GM04503 (cell line): ENCODE results near the gene ZNF813.
A peak's percentile ranks its signal among the peaks of the same experiment; 100 is the strongest.
"Not testable (repeated sequence)": the region's sequence is repeated elsewhere in the genome, so short reads cannot be mapped to it uniquely, and the experiment has no call there.

ENCODE experiments used
- DNase-seq: peaks from one replicate; pipeline ENCODE4 v3.0.0-alpha.2; 2012; ENCODE audit warnings: low read depth

ZNF813 gene

DNA sequence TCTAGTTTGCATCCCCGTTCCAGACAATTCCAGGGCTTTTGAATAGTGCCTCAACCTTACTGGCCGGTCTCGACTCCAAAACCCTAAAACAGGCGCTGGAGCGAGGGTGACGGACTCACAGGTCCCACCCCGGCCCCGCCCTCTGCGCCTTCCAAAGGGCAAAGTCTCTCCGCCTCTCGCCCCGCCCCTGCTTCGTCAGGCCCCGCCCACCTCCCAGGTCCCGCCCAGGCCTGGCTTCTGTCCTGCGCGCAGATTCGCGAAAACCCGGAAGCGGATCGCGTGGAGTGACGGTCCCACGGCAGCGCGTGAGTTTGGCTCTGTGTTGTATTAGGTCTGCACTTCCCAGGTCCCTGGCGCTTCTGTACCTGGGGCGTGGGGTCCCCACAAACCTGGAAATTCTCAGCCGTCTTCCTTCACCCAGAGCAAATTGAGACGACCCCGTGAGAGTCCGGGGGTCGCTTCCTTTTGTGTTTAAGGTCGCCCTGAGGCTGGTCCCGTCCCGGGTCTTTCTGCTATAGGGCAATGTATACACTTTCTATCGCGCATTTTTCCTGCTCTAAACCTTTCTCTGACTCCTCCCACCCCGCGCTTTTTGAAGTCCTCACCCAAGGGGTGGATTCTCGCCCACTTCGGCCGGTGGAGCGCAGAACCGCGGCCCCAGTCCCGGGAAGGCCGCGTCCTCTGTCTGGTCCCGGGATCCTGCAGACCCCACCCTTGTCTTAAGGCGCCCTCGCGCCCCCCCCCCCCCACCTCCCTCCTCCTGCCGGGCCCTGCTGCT, at the start of gene ZNF813:
TSS of gene ZNF813 (plus strand) at position 249 of the 778 bp plus-strand sequence. CDS start 16,090 bp downstream, outside the sequence.
- DNase-seq = peak; percentile 25

DNA sequence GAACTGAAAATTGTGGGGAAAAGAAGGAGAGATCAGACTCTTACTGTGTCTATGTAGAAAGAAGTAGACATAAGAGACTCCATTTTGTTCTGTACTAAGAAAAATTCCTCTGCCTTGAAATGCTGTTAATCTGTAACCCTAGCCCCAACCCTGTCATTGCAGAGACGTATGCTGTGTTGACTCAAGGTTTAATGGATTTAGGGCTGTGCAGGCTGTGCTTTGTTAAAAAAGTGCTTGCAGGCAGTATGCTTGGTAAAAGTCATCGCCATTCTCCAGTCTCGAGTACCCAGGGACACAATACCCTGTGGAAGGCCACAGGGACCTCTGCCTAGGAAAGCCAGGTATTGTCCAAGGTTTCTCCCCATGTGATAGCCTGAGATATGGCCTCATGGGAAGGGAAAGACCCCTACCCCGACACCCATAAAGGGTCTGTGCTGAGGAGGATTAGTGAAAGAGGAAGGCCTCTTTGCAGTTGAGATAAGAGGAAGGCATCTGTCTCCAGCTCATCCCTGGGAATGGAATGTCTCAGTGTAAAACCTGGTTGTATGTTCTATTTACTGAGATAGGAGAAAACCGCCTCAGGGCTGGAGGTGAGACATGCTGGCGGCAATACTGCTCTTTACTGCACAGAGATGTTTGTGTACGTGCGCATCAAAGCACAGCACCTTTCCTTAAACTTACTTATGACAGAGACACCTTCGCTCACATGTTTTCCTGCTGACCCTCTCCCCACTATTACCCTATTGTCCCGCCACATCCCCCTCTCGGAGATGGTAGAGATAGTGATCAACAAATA, 46.8 kb upstream of the ZNF813 start:
- DNase-seq = not testable (repeated sequence)

DNA sequence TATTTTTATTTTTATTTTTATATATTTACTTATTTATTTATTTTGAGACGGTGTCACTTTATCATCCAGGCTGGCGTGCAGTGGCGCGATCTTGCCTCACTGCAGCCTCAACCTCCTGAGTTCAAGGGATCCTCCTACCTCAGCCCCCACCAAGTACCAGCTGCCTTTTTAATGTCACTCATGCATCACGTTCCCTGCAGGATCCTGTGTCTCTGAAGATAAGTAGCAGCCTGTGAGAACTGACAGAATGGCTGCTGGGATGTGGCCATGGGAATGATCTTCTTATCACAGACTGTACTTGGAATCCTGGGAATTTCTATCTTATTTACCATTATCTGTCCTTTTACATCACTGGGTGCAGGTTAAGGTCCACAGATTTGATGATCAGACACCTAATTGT, 45.0 kb upstream of the ZNF813 start:
- DNase-seq = no peak

DNA sequence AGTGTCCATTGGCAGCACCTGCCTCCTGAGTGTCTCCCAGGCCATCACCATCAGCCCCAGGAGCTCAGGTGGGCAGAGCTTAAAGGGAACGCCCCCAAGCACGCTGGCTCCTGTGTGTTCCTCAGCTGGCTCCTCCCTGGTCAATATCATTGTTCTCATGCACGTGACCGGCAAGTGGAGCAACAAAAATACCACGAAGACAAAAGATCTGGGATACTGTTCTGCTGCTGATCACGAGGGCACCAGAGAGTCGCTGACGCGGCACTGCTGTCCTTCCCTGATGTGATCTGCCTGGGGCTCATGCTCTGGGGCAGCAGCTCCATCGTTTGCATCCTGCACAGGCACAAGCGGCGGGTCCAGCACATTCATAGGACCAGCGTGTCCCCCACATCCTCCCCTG, 44.5 kb upstream of the ZNF813 start:
- not testable (repeated sequence) for DNase-seq

DNA sequence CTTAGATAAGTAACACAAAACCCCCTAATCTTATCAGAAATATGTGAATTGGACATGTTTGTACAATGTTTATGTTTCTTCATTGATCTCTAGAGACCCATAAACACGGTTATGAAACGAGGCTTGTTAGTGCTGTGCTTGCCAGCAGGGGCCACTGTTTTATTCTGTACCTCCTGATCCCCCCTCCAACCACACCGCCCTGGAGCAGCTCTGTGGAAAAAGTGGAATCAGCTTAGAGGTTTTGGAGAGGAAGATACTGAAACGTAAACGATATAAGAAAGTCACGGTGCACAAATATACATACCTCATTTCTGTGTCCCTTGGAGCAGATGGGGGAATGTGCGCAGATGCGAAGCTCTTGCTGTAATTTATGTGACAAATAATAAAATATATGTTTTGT, 43.9 kb upstream of the ZNF813 start:
- DNase-seq = not testable (repeated sequence)

DNA sequence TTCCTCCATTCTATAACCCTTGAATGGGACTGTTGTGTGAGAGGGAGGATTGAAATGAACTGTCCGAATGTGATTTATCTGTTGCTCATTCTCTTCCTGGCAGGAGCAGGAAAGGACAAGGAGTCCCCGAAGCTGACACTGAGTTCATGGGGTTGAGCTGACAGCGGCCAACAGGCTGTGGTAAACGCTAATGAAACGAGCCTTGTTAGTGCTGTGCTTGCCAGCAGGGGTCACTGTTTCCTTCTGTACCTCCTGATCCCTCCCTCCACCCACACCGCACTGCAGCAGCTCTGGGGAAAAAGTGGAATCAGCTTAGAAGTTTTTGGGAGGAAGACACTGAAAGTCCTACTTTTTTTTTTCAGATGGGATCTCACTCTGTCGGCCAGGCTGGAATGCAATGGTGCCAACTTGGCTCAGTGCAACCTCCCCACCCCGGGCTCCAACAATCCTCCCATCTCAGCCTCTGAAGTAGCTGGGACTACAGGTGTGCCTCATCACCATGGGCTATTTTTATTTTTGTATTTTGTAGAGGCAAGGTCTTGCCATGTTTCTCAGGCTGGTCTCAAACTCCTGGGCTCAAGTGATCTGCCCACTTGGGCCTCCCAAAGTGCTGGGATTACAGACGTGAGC, 42.5 kb upstream of the ZNF813 start:
- peak; percentile 11 for DNase-seq

DNA sequence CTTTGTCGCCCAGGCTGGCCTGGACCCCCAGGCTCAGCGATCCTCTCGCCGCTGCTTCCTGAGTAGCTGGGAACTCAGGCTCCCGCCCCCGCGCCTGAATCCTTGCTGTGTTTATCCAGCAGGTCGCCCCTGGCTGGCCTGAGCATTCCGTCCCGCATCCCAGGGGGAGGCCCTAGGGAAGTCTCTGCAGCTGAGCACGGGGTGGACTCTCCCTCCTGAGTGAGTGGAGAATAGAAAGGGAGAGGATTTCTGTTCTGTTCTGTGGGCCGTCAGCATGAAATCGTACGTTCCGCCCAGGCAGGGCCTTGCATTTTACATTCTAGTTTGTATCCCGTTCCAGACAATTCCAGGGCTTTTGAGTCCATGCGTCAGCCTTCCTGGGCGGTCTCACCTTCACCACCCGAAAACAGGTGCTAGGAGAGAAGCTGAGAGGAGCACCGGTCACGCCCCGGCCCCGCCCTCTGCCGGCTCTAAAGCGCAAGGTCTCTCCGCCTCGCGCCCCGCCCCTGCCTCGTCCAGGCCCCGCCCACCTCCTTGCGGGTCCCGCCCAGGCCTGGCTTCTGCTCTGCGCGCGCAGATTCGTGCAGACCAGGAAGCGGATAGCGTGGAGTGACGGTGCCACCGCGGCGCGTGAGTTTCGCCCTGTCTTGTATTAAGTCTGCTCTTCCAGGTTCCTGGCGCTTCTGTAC, 36.0 kb upstream of the ZNF813 start, which contains the start of gene ZNF761:
TSS of gene ZNF761 (plus strand) at position 586 of the 689 bp plus-strand sequence. CDS start 15,285 bp downstream, outside the sequence.
- DNase-seq = peak; percentile 30

DNA sequence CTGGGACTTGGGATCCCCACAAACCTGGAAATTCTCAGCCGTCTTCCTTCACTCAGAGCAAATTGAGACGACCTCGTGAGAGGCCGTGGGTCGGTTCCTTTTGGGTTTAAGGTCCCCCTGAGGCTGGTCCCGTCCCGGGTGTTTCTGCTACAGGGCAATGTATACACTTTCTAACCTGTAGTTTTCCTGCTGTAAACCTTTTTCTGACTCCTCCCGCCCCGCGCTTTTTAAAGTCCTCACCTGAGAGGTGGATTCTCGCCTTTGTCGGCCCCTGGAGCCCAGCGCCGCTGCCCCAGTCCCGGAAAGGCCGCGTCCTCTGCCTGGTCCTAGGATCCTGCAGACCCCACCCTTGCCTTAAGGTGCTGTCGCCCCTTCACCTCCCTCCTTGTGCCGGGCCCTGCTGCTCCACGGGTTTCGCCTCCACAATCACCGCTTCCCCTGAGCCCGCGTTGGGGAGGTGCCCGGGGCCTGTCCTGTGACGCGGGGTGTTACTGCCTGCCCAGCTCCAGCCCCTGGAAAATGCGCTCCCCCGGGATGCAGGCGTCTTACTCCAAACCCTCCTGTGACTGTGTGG, 35.4 kb upstream of the ZNF813 start:
- DNase-seq = no peak

DNA sequence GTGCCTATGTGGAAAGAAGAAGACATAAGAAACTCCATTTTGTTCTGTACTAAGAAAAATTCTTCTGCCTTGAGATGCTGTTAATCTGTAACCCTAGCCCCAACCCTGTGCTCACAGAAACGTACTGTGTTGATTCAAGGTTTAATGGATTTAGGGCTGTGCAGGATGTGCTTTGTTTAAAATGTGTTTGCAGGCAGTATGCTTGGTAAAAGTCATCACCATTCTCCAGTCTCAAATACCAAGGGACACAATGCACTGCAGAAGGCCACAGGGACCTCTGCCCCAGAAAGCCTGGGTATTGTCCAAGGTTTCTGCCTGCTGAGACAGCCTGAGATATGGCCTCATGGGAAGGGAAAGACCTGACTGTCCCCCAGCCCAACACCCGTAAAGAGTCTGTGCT, 23.7 kb upstream of the ZNF813 start:
- DNase-seq = not testable (repeated sequence)

DNA sequence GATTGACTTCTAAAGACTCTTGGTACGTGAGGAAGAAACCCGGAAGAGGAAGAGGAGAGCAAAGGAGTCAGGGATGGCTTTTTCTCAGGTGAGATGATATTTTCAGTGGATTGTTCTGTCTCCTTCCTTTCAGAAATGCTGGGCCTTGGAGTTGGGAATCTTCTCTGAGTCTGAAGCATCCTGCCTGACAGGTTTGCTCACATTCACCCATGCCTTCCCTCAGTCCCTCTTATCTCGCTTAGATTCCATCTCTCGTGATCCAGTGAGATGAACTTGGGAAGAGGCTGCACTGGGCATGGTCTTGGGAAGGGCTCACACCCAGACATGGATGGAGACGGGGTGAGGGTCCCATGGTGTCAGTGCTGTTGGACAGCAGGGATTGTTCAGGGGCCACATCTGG, 20.3 kb upstream of the ZNF813 start:
- DNase-seq = not testable (repeated sequence)

DNA sequence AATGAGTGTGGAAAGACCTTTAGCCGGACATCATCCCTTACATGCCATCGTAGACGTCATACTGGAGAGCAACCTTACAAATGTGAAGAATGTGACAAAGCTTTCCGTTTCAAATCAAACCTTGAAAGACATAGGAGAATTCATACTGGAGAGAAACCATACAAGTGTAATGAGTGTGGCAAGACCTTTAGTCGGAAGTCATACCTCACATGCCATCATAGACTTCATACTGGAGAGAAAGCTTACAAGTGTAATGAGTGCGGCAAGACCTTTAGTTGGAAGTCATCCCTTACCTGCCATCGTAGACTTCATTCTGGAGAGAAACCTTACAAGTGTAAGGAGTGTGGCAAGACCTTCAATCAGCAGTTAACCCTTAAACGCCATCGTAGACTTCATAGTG, 11.7 kb upstream of the ZNF813 start:
- DNase-seq = no peak

DNA sequence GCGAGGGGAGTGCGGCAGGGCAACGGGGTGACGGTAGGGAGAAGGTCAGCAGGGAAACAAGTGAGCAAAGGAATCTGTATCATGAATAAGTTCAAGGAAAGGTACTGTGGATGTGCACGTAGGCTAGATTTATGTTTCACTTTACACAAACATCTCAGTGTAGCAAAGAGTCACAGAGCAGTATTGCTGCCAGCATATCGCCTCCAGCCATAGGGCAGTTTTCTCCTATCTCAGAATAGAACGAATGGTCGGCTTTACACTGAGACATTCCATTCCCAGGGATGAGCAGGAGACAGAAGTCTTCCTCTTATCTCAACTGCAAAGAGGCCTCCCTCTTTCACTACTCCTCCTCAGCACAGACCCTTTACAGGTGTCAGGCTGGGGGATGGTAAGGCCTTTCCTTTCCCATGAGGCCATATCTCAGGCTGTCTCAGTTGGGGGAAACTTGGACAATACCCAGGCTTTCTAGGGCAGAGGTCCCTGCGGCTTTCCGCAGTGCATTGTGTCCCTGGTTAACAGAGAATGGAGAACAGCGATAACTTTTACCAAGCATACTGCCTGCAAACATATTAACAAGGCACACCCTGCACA, 7.3 kb upstream of the ZNF813 start:
- not testable (repeated sequence) for DNase-seq

DNA sequence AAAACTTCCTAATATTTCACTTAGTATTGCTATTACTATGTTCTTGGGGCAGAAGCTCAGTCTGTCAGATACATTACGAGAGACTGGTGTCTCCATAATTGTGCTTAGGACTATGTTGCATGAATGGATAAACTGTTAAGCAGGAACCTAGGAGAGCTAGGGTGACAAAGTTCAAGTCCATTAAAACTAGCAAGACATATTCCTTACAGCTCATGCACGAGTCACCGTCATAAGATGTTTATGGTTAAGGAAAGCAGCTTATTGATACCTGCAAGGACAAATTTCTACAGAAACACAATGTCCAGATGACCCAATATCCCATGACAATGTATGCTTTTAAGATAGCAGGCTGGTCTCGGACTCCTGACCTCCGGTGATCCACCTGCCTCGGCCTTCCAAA, 5.7 kb upstream of the ZNF813 start:
- DNase-seq = no peak

DNA sequence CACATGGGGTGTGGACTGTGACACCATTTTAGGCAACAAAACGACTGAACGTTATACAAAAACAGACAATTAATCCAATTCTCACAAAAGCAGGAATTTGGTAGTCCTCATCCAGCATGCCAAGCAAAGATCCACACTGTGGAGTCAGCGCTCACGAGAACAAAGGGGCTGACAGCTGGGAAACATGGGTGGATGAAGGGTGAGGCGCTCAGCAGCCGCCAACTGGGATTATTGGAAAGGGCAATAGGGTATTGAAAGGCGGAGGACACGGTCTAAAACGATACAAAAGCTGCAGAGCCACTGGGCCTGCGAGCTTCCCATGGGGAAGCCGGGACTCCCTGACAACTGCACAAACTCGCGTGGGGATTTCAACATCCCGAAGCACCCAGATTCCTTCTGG, 4.7 kb upstream of the ZNF813 start:
- DNase-seq = no peak

DNA sequence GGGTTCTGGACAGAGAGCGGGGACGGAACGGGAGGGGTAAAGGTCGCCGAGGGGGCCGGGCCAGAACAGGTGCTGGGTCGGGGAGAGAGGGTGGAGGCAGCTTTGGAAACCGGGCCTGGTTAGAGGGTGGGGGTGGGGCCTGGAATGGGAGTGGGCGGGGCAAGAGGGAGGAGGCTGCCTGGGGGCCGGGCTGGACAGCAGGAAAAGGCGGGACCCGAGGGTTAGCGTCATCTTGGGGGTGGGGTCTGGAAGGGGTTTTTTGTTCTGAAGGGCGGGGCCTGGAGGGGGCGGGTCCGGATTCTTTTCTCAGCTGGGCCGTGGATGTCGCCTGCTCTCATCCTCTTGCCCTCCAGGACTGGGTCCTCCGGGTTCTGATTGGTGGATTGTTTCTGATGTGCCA, 4.3 kb upstream of the ZNF813 start:
- no peak for DNase-seq

DNA sequence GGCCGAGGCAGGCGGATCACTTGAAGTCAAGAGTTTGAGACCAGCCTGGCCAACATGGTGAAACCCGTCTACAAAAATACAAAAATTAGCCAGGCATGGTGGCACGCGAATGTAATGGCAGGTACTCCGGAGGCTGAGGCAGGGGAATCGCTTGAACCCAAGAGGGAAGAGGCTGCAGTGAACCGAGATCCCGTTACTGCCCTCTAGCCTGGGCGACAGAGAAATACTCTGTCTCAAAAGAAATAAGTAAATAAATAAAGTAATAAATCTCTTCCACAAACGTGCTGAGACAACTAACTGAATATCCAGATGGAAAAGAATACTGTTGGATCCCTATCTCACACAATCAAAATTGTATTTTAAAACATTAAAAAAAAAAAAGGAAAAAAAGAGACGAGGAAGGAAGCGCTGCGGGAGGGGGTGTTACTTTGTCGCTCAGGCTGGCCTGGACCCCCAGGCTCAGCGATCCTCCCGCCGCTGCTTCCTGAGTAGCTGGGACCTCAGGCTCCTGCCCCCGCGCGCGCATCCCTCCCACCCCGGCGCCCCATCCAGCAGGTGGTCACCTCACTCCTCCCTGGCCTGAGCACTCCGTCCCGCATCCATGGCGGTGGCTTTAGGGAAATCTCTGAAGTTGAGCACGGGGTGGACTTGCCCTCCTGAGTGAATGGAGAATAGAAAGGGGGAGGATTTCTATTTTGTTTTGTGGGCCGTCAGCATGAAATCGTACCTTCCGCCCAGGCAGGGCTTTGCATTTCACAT, 628 bp upstream of the ZNF813 start:
- DNase-seq = no peak

DNA sequence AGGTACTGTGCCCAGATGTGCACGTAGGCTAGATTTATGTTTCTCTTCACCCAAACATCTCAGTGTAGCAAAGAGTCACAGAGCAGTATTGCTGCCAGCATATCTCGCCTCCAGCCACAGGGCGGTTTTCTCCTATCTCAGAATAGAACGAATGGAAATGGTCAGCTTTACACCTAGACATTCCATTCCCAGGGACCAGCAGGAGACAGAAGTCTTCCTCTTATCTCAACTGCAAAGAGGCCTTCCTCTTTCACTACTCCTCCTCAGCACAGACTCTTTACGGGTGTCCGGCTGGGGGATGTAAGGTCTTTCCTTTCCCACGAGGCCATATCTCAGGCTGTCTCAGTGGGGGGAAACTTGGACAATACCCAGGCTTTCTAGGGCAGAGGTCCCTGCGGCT, 1.1 kb downstream of the ZNF813 start:
- not testable (repeated sequence) for DNase-seq

DNA sequence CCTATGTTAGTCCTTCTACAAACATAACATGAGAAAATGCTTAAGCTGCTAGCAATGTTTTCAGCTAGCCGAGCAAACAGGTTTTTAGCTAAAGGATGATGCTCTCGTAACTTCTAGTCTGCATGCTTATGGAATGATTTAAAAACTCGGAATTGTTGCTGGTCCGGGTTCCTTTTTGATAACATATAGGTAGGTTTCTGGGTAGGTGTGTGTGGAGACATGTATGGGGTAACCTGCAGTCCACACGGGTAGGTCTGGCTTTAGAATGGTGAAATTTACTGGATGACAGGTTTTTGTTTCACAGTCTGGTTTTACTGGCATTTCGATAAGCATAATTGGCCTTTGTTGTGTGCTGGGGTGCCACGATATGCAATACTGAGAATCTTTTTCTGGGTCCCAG, 4.4 kb downstream of the ZNF813 start:
- DNase-seq = no peak

DNA sequence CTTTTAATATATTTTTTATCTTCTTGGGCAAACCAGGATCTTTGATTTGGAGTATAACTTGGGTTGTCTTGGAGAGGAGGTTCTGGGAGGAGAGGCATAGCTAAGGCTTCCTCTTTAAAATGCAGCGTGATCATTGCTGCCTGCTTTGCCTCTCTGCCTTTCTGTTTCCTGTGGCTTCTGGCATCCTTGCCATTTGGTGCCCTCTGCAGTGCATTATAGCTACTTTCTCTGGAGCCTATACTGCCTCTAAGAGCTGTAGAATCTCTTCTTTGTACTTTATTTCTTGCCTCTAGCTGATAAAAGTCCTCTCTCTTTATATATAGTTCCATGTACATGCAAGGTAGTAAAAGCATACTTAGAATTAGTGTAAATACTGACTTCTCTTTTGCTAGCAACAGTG, 7.3 kb downstream of the ZNF813 start:
- not testable (repeated sequence) for DNase-seq

DNA sequence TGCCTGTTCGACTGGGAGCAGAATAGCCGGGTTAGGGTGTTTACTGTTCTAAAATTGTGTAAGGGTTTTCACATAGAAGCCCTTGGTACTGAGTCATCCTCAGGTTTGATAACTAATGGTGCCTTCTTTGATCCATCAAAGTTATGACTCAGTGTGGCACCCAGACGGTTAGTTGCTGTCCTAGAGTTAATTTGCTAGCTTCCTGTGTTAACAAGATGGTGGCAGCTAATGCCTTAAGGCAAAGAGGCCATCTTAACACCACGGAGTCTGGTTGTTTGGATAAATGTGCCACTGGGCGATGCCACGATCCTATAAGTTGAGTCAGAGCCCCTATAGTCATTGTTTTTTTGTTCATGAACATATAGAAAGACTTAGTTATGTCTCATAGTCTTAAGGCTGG, 7.9 kb downstream of the ZNF813 start:
- DNase-seq = not testable (repeated sequence)

DNA sequence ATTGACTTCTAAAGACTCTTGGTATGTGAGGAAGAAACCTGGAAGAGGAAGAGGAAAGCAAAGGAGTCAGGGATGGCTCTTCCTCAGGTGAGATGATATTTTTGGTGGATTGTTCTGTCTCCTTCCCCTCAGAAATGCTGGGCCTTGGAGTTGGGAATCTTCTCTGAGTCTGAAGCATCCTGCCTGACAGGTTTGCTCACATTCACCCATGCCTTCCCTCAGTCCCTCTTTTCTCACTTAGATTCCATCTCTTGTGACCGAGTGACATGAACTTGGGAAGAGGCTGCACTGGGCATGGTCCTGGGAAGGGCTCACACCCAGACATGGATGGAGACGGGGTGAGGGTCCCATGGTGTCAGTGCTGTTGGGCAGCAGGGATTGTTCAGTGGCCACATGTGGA, 16.2 kb downstream of the ZNF813 start:
- DNase-seq = not testable (repeated sequence)
